Activated T-helper 9 cell treated with anti-CD3 and anti-CD28 coated beads, Interleukin-2, amount 50 U/mL, for 16 hours (primary cell): Measurements from ENCODE around the gene CEP72.
"Not testable (repeated sequence)": the region's sequence is repeated elsewhere in the genome, so short reads cannot be mapped to it uniquely, and the experiment has no call there.

Experiments
- DNase-seq: peaks from one replicate; pipeline ENCODE4 v3.0.0-alpha.2; 2020; ENCODE audit warnings: low read depth

Gene CEP72

GRCh38 chr5:611731-612486 lies at the start of gene CEP72:
CEP72 (plus strand) TSS chr5:612340; CDS start chr5:612362, 22 bp downstream.
- DNase-seq = peak; percentile 92

GRCh38 chr5:565782-566440 lies 46.2 kb upstream of the CEP72 start:
- no peak for DNase-seq

- DNase-seq = no peak
Observed at GRCh38 chr5:566636-567309, 45.4 kb upstream of the CEP72 start.

GRCh38 chr5:567664-568060 lies 44.5 kb upstream of the CEP72 start:
- DNase-seq = no peak

GRCh38 chr5:568061-568781 lies 43.9 kb upstream of the CEP72 start:
- no peak for DNase-seq

- DNase-seq = no peak
Observed at GRCh38 chr5:568809-569208, 43.3 kb upstream of the CEP72 start.

GRCh38 chr5:569358-569867 lies 42.7 kb upstream of the CEP72 start:
- DNase-seq = no peak

GRCh38 chr5:569868-570361 lies 42.2 kb upstream of the CEP72 start:
- no peak for DNase-seq

GRCh38 chr5:570446-570845 lies 41.7 kb upstream of the CEP72 start:
- no peak for DNase-seq

- DNase-seq = no peak
Observed at GRCh38 chr5:570886-571285, 41.3 kb upstream of the CEP72 start.

- no peak for DNase-seq
Observed at GRCh38 chr5:571791-572190, 40.3 kb upstream of the CEP72 start.

- DNase-seq = no peak
Observed at GRCh38 chr5:572398-573019, 39.6 kb upstream of the CEP72 start.

GRCh38 chr5:573206-573605 lies 38.9 kb upstream of the CEP72 start:
- no peak for DNase-seq

- DNase-seq = no peak
Observed at GRCh38 chr5:573976-574375, 38.2 kb upstream of the CEP72 start.

GRCh38 chr5:574906-575305 lies 37.2 kb upstream of the CEP72 start:
- no peak for DNase-seq

- DNase-seq = no peak
Observed at GRCh38 chr5:575636-576035, 36.5 kb upstream of the CEP72 start.

- not testable (repeated sequence) for DNase-seq
Observed at GRCh38 chr5:577214-577613, 34.9 kb upstream of the CEP72 start.

GRCh38 chr5:577800-578199 lies 34.3 kb upstream of the CEP72 start:
- DNase-seq = no peak

GRCh38 chr5:579211-579610 lies 32.9 kb upstream of the CEP72 start:
- DNase-seq = no peak

- no peak for DNase-seq
Observed at GRCh38 chr5:579746-580366, 32.3 kb upstream of the CEP72 start.

- DNase-seq = no peak
Observed at GRCh38 chr5:580436-580835, 31.7 kb upstream of the CEP72 start.
